Testis (tissue), 5 donors: ENCODE data around the gene KIFC3. TPM values are rescaled to one million over a fixed set of nuclear protein-coding genes. Genes with fewer than 3 reads are reported as not detected.
A peak's percentile ranks its signal among the peaks of the same experiment; 100 is the strongest.
"Not testable (repeated sequence)": the region's sequence is repeated elsewhere in the genome, so short reads cannot be mapped to it uniquely, and the experiment has no call there.

Experiments used
- DNase-seq: peaks from one replicate; pipeline ENCODE4 v3.0.0-alpha.2; 2019
- H3K27ac ChIP-seq, 2 donors: fragments of 200-600 bp; sonication (generic); one replicate each; pipeline ENCODE4 v1.5.1; 2019
- H3K27me3 ChIP-seq: fragments of 200-600 bp; sonication (generic); one replicate; pipeline ENCODE4 v1.5.1; 2019
- H3K36me3 ChIP-seq: fragments of 200-600 bp; sonication (generic); one replicate; pipeline ENCODE4 v1.5.1; 2017; ENCODE audit warnings: low read depth; ENCODE audit errors: missing control alignments
- H3K4me1 ChIP-seq: fragments of 200-600 bp; sonication (generic); one replicate; pipeline ENCODE4 v1.5.1; 2019
- H3K4me3 ChIP-seq, 2 donors: fragments of 200-600 bp; sonication (generic); one replicate each; pipeline ENCODE4 v1.5.1; 2017 to 2019
- H3K9me3 ChIP-seq: fragments of 200-600 bp; sonication (generic); one replicate; pipeline ENCODE4 v1.5.1; 2017
- CTCF ChIP-seq, 3 experiments: fragments of 450-650 bp in 2 of 3; fragments of 200-600 bp in 1 of 3; sonication (generic) in 1 of 3; IDR thresholded peaks; one replicate each; pipeline ENCODE4 v1.5.1; 2016 to 2019; ENCODE audit warnings: antibody characterized with exemption in 3 of 3, mild to moderate bottlenecking in 2 of 3, moderate library complexity in 1 of 3
- POLR2A ChIP-seq: fragments of 450-650 bp; IDR thresholded peaks from one replicate; pipeline ENCODE4 v1.6.1; 2017; ENCODE audit warnings: antibody characterized with exemption, mild to moderate bottlenecking, moderate library complexity
- WGBS, 2 donors: methylation state at CpG; one replicate each; pipeline ENCODE4 v1.1.5; 2018; 5-methylcytosine and 5-hydroxymethylcytosine counted together
- intact Hi-C: fragments of 100-400 bp; cut with DNase I; formaldehyde crosslinking; loops from one replicate; pipeline ENCODE4 v1.15.1; 2023; ENCODE audit warnings: low total_unique reads
- long read RNA-seq, 2 donors: transcript quantifications; one replicate each; lab custom pipeline, GENCODE V29; 2026
- polyA plus RNA-seq: library from polyadenylated mRNA; stranded (reverse); fragments of 350-450 nt; fragmentation: Illumina TruSeq; extraction: RNeasy Lipid Tissue Mini Kit (QIAGEN cat#74804); gene quantifications from one replicate; pipeline ENCODE4 v1.2.3, GENCODE V29; 2014; ENCODE audit warnings: low read depth, low replicate concordance; ENCODE audit not compliant: insufficient read depth
- total RNA-seq, 2 donors: library from RNA; depleted of rRNA; stranded (reverse); fragments of >200 nt; gene quantifications; one replicate each; pipeline ENCODE4 v1.2.3, GENCODE V29; 2016

Gene KIFC3
- total RNA-seq (100 to 1,000 TPM; 137 to 185 TPM), polyA plus RNA-seq (105 TPM)
- long read RNA-seq, donor 1, partial matches to known transcripts = 0 of 1 reads
- long read RNA-seq, donor 1, other reads (novel, unspliced or antisense) = 0 of 1 reads
- long read RNA-seq, donor 2, partial matches to known transcripts = 0 of 2 reads
- long read RNA-seq, donor 2, other reads (novel, unspliced or antisense) = 0 of 2 reads

- peak in 1 of 3 experiments; percentile 26 for TF ChIP-seq CTCF (IDR thresholded peaks at IDR 0.05)
- TF ChIP-seq POLR2A = no peak
- Histone ChIP-seq H3K27me3 (no peaks in the 10 kb centered on the region), H3K9me3 (no peaks in the 10 kb centered on the region), H3K36me3 (no peaks in the 10 kb centered on the region), H3K4me1 (peaks cover 56% of the 10 kb centered on the region), H3K27ac (peak within 1 kb of the TSS; percentile 91 to 93), H3K4me3 (peak within 1 kb of the TSS; percentile 78 to 81)
- DNase-seq = peak; percentile 90
- intact Hi-C loops = no loop called here
- WGBS, 2 donors = 5 to 10% methylated on average over 32 to 71 of the region's 78 CpGs
These were observed at the start of gene KIFC3 for GRCh38 chr16:57802341-57803133. Gene KIFC3, minus strand, starts transcription at chr16:57802491. Its CDS starts 4,248 bp downstream, at chr16:57798243.

- H3K36me3 ChIP-seq = no peaks in the 10 kb centered on the region
- WGBS, 2 donors = 90 to 95% methylated on average over 5 of the region's 5 CpGs
- intact Hi-C loops = no loop called here
These were observed 45.9 kb upstream of the KIFC3 start for GRCh38 chr16:57848181-57848580.

GRCh38 chr16:57846931-57847330, 44.6 kb upstream of the KIFC3 start:
- DNase-seq, H3K36me3 ChIP-seq, H3K27me3 ChIP-seq, H3K4me3 ChIP-seq, H3K4me1 ChIP-seq, intact Hi-C loops, H3K9me3 ChIP-seq, H3K27ac ChIP-seq: not testable (repeated sequence)
- WGBS, 2 donors = 77 to 94% methylated on average over 5 to 6 of the region's 6 CpGs

More at GRCh38 chr16:57848181-57848580, 45.9 kb upstream of the KIFC3 start:
- Histone ChIP-seq H3K27ac (no peak overlapping the region), H3K27me3 (no peaks in the 10 kb centered on the region), H3K4me1 (no peaks in the 10 kb centered on the region), H3K4me3 (no peak overlapping the region), H3K9me3 (no peaks in the 10 kb centered on the region)
- no peak for TF ChIP-seq CTCF (IDR thresholded peaks at IDR 0.05)
- no peak for TF ChIP-seq POLR2A
- DNase-seq = no peak

GRCh38 chr16:57846078-57846697, 43.9 kb upstream of the KIFC3 start:
- intact Hi-C loops = no loop called here
- TF ChIP-seq CTCF (IDR thresholded peaks at IDR 0.05) = no peak
- no peak for TF ChIP-seq POLR2A
- no peaks in the 10 kb centered on the region for H3K9me3 ChIP-seq
- DNase-seq = no peak
- H3K36me3 ChIP-seq = no peaks in the 10 kb centered on the region
- H3K27me3 ChIP-seq = no peaks in the 10 kb centered on the region
- no peaks in the 10 kb centered on the region for H3K4me1 ChIP-seq
- H3K27ac ChIP-seq = no peak overlapping the region
- 50 to 73% methylated on average over 8 to 9 of the region's 9 CpGs for WGBS, 2 donors
- no peak overlapping the region for H3K4me3 ChIP-seq

- intact Hi-C loops = no loop called here
- Histone ChIP-seq H3K4me3 (no peak overlapping the region), H3K9me3 (no peaks in the 10 kb centered on the region), H3K4me1 (no peaks in the 10 kb centered on the region), H3K27me3 (no peaks in the 10 kb centered on the region), H3K27ac (no peak overlapping the region), H3K36me3 (no peaks in the 10 kb centered on the region)
- 79 to 81% methylated on average over 8 of the region's 8 CpGs for WGBS, 2 donors
- DNase-seq = no peak
- no peak for TF ChIP-seq CTCF (IDR thresholded peaks at IDR 0.05)
- no peak for TF ChIP-seq POLR2A
These were observed 42.8 kb upstream of the KIFC3 start for GRCh38 chr16:57845115-57845514.
